AG09319 (cell line): ENCODE measurements around the gene APCDD1.

Experiments used
- DNase-seq: peaks from one replicate; pipeline ENCODE4 v3.0.0-alpha.2; 2010; ENCODE audit warnings: low read depth; ENCODE audit errors: extremely low read depth
- TF ChIP-seq, protein P1 (sequence below): IDR thresholded peaks from 2 replicates; pipeline ENCODE4 v1.5.1; 2011; ENCODE audit warnings: low read depth, mild to moderate bottlenecking, inconsistent platforms, low read length, moderate library complexity

The APCDD1 gene

DNA sequence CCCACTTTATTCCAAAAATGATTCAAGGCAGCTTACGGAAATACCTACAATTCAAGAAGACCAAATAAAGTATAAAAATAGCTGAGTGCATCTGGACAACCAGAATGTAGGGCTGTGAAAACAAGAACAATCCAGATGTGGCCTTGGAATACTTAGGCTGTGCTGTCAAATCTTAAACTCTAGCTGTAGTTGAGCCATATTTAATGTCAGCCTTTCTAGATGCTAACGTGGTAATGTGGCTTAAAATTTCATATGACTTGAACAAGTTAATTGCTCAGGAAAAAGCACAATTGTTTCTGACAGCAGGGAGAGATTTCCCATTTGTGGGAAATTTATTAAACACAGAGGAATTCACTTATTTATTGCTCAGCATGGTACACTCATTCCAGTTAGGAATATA is 56.8 kb downstream of the APCDD1 start:
- TF ChIP-seq, protein P1, sequence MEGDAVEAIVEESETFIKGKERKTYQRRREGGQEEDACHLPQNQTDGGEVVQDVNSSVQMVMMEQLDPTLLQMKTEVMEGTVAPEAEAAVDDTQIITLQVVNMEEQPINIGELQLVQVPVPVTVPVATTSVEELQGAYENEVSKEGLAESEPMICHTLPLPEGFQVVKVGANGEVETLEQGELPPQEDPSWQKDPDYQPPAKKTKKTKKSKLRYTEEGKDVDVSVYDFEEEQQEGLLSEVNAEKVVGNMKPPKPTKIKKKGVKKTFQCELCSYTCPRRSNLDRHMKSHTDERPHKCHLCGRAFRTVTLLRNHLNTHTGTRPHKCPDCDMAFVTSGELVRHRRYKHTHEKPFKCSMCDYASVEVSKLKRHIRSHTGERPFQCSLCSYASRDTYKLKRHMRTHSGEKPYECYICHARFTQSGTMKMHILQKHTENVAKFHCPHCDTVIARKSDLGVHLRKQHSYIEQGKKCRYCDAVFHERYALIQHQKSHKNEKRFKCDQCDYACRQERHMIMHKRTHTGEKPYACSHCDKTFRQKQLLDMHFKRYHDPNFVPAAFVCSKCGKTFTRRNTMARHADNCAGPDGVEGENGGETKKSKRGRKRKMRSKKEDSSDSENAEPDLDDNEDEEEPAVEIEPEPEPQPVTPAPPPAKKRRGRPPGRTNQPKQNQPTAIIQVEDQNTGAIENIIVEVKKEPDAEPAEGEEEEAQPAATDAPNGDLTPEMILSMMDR, result no peak
- no peak for DNase-seq

DNA sequence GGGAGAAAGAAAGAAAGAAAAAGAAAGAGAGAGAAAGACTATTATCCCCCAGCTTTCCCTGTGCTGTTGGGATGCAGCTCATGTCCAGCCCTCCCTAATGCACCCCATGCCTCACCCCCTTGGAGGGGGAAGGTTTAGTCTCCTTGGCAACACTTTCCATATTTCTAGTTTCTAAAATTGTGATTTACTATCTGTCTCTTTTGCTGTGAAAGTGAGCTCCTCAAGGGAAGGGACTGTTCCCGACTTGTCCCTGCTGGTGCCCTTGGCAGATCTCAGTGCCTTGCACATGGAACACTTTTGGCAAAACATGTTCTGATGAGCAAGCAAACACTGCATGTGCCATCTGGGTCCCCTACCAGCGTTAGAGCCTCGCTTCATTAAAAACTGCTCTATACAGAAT is 59.6 kb downstream of the APCDD1 start:
- TF ChIP-seq, protein P1, result no peak
- DNase-seq, result no peak

DNA sequence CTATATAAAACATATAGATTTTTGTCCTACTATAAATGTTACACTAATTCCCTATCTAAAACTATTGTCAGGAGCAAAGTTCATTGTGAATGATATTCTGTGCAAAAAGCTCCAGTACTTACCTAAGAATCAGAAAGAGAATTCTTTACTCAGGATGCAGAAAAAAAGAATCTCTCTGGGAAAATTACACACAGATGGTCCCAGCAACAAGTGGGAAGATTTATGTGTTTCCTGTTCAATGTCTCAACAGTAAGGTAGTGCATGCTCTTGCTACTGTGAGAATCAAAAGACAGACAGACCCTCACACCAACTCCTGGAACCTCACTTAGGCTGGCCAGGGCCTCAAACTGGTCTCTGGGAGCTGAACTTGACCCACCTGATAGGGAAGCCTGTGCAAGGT is 60.2 kb downstream of the APCDD1 start:
- TF ChIP-seq, protein P1, result no peak
- no peak for DNase-seq

DNA sequence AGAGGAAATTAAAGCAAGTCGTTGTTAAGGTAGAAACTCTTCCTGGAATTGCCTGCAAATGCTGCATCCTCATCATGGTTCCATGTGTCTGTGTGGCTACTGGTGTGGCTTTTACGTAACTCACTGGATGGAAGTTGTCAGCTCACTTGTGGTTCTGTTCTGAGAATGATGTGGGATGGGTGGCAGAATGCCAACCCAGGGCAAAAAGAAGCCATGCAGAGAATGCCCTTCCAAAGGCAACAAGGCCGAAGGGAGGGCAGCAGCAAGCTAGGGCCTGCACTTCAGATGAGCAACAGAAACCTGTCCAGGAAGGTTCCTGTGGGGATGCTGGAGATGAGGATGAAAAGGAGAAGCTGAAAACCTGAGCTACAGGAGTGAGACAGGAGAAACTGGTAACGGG is 61.0 kb downstream of the APCDD1 start:
- no peak for DNase-seq
- TF ChIP-seq, protein P1, result no peak

DNA sequence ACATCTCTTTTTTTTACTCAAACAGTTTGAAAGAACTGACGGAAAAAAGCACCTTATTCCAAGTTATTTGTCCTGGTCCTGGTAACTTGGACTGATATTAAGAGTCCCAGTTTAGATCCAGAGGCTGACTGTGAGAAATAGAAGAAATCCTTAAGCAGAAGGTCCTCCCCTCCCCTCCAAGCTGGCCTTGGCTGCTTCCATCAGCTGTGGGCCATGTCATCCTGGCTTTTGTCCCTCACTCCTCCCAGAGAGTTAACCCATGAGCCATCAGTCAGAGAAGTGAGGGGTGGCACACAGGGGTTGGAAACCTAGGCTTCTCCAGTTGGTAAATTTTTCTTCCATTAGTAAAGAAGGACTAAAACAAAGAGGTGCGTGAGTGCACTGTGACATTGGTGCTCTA is 61.6 kb downstream of the APCDD1 start:
- no peak for DNase-seq
- TF ChIP-seq, protein P1, result no peak

DNA sequence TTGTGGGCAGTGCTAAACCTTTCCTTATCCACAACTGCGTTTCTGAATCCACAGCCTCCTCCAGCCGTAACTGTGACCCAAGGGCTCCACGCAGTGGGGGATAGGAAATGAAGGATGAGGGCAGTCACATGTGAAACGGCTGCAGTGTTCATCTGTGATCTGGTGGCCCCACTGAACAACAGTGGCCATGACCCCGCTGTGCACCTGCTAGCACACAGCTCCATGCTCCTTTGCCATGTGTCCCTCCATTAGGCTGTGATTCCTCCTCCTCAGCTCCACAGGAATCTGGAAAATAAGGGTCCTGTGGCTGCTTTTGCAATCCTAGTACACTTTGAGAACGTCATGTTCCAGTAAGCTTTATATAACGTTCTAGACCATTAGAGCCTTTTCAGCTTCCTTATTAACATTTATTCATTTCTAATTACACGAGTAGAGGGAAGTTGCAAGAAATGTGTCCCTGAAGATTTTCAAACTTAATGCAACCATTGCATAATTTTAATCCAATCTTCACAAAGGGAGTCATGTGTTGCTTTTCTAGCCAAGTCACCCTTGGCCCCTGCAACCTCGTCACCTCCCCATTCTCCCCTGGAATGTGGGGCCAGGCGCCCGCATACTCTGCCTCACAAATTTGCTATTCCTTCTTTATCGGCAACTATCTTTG is 64.3 kb downstream of the APCDD1 start:
- TF ChIP-seq, protein P1, result peak; percentile 61
- DNase-seq, result no peak

DNA sequence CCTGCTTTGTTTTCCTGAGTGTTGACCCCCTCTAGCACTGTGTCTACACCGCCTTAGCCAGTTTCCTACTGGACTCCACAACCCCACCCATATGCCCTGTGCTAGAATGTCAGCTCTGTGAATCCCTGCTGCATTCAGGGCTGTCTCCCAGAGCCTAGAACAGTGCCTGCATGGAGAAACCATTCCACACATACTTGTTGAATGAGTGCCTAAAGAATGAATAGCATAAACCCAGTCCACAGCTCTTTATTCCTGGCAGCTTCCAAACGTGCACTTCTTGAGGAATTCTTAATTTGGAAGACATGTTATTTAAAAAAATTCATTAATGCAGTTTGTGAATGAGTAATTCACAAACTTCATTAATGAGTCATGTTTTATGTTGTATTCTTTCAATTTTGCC is 64.9 kb downstream of the APCDD1 start:
- TF ChIP-seq, protein P1, result no peak
- no peak for DNase-seq
